SK-N-SH (cell line): Measurements from ENCODE around the gene POLR2J. TPM values are rescaled to one million over a fixed set of nuclear protein-coding genes. Genes with fewer than 3 reads are reported as not detected.

Experiments
- CTCF ChIA-PET: fragments of 300-600, 350-600 bp; formaldehyde crosslinking; extraction: SDS; loops from one replicate; lab custom pipeline; 2021; lab: Yijun Ruan, JAX
- POLR2A ChIA-PET: fragments of 350-600 bp; sonication (Branson Sonifier 250); formaldehyde crosslinking; extraction: SDS; loops from one replicate; lab custom pipeline; 2020; ENCODE audit warnings: antibody characterized with exemption, inconsistent platforms; lab: Yijun Ruan, JAX
- DNase-seq: peaks from one replicate; pipeline ENCODE4 v3.0.0; 2012
- H2AFZ ChIP-seq: fragments of 200-600 bp; sonication (generic); 2 replicates; pipeline ENCODE4 v1.8.1; 2016; ENCODE audit warnings: antibody characterized with exemption, mild to moderate bottlenecking, low read depth
- H3F3A ChIP-seq: fragments of 200-600 bp; sonication (generic); replicated peaks from 2 replicates; pipeline ENCODE3; 2016; ENCODE audit warnings: antibody characterized with exemption, mild to moderate bottlenecking; ENCODE audit not compliant: insufficient read depth
- H3K27ac ChIP-seq, 2 experiments: fragments of 200-500 bp in 1 of 2; fragments of 200-600 bp in 1 of 2; sonication (Bioruptor generic) in 1 of 2; sonication (generic), shearing (Covaris generic) in 1 of 2; 2 replicates each; pipeline versions ENCODE4 v1.5.1 to v1.6.1; 2014 to 2016; ENCODE audit warnings: low read depth in 2 of 2, inconsistent platforms in 1 of 2, low read length in 1 of 2, mild to moderate bottlenecking in 1 of 2, mixed read lengths in 1 of 2
- H3K27me3 ChIP-seq: fragments of 200-600 bp; sonication (generic), shearing (Covaris generic); 2 replicates; pipeline ENCODE4 v1.6.1; 2016; ENCODE audit warnings: mixed run types; ENCODE audit not compliant: insufficient read depth
- H3K36me3 ChIP-seq, 2 experiments: fragments of 200-500 bp in 1 of 2; fragments of 200-600 bp in 1 of 2; sonication (Bioruptor generic) in 1 of 2; sonication (generic) in 1 of 2; replicated peaks in 1 of 2; 2 replicates each; pipeline versions ENCODE3 to v1.5.1; 2014 to 2016; ENCODE audit warnings: low read length in 1 of 2, mild to moderate bottlenecking in 1 of 2; ENCODE audit not compliant: insufficient read depth in 2 of 2, control insufficient read depth in 1 of 2
- H3K4me1 ChIP-seq, 2 experiments: fragments of 200-500 bp in 1 of 2; fragments of 200-600 bp in 1 of 2; sonication (Bioruptor generic) in 1 of 2; sonication (generic), shearing (Covaris generic) in 1 of 2; 2 replicates each; pipeline versions ENCODE4 v1.5.1 to v1.6.1; 2014 to 2016; ENCODE audit warnings: low read depth in 1 of 2, low read length in 1 of 2, mixed run types in 1 of 2; ENCODE audit not compliant: insufficient read depth in 2 of 2, control insufficient read depth in 1 of 2
- H3K4me2 ChIP-seq: fragments of 200-600 bp; sonication (generic), shearing (Covaris generic); 2 replicates; pipeline ENCODE4 v1.6.1; 2017; ENCODE audit warnings: mixed run types
- H3K4me3 ChIP-seq, 2 experiments: fragments of 200-500 bp in 1 of 2; fragments of 200-600 bp in 1 of 2; sonication (Bioruptor generic) in 1 of 2; sonication (generic), shearing (Covaris generic) in 1 of 2; 2 replicates each; pipeline versions ENCODE4 v1.5.1 to v1.8.1; 2014 to 2016; ENCODE audit warnings: low read depth in 2 of 2, inconsistent platforms in 1 of 2, low read length in 1 of 2, mild to moderate bottlenecking in 1 of 2, mixed read lengths in 1 of 2, moderate library complexity in 1 of 2
- H3K79me2 ChIP-seq: fragments of 200-600 bp; sonication (generic); 2 replicates; pipeline ENCODE4 v1.8.1; 2017; ENCODE audit warnings: mild to moderate bottlenecking; ENCODE audit not compliant: insufficient read depth
- H3K9ac ChIP-seq: fragments of 200-600 bp; sonication (generic); 2 replicates; pipeline ENCODE4 v1.6.1; 2017; ENCODE audit warnings: mixed run types
- H3K9me2 ChIP-seq: fragments of 200-600 bp; sonication (generic); 2 replicates; pipeline ENCODE4 v1.6.1; 2017; ENCODE audit warnings: mixed run types
- H3K9me3 ChIP-seq: fragments of 200-600 bp; sonication (generic); 2 replicates; pipeline ENCODE4 v1.6.1; 2017; ENCODE audit warnings: mixed run types, mild to moderate bottlenecking, moderate library complexity
- H4K20me1 ChIP-seq: fragments of 200-600 bp; sonication (generic); 2 replicates; pipeline ENCODE4 v1.6.1; 2017; ENCODE audit warnings: mild to moderate bottlenecking, mixed run types; ENCODE audit not compliant: insufficient read depth
- EP300 ChIP-seq, 2 experiments: IDR thresholded peaks; 2 replicates each; pipeline versions ENCODE4 v1.4.0 to v1.6.1; 2012; ENCODE audit warnings: borderline replicate concordance in 1 of 2, low read depth in 1 of 2, low read length in 1 of 2
- FOXM1 ChIP-seq: IDR thresholded peaks from 2 replicates; pipeline ENCODE4 v1.4.0; 2012; ENCODE audit warnings: low read depth, mild to moderate bottlenecking
- GABPA ChIP-seq: IDR thresholded peaks from 2 replicates; pipeline ENCODE4 v1.4.0; 2012; ENCODE audit warnings: low read depth, mild to moderate bottlenecking
- IRF3 ChIP-seq: fragments of 150-350 bp; IDR thresholded peaks from 2 replicates; pipeline ENCODE4 v1.6.1; 2016; ENCODE audit warnings: mild to moderate bottlenecking, low read depth, low read length
- JUND ChIP-seq: IDR thresholded peaks from 2 replicates; pipeline ENCODE4 v1.4.0; 2012
- MXI1 ChIP-seq: IDR thresholded peaks from 2 replicates; pipeline ENCODE4 v1.6.1; 2012; ENCODE audit warnings: mild to moderate bottlenecking, low read depth, low read length, improper control_type of control experiment
- NFIC ChIP-seq: IDR thresholded peaks from 2 replicates; pipeline ENCODE4 v1.4.0; 2012; ENCODE audit warnings: borderline replicate concordance
- POLR2AphosphoS5 ChIP-seq: IDR thresholded peaks from 2 replicates; pipeline ENCODE4 v1.6.1; 2012; ENCODE audit warnings: low read depth, low read length
- RCOR1 ChIP-seq: fragments of 150-350 bp; IDR thresholded peaks from 2 replicates; pipeline ENCODE4 v1.6.1; 2017; ENCODE audit warnings: antibody characterized with exemption, low read length
- RXRA ChIP-seq: IDR thresholded peaks from 2 replicates; pipeline ENCODE4 v1.4.0; 2012; ENCODE audit warnings: low read depth, mild to moderate bottlenecking, borderline replicate concordance
- SMC3 ChIP-seq: IDR thresholded peaks from 2 replicates; pipeline ENCODE4 v1.6.1; 2012; ENCODE audit warnings: low read depth, low read length, improper control_type of control experiment
- TCF12 ChIP-seq: IDR thresholded peaks from 2 replicates; pipeline ENCODE4 v1.4.0; 2012
- TEAD4 ChIP-seq: IDR thresholded peaks from 2 replicates; pipeline ENCODE4 v1.4.0; 2012; ENCODE audit warnings: mild to moderate bottlenecking, borderline replicate concordance; ENCODE audit not compliant: insufficient read depth
- USF1 ChIP-seq: IDR thresholded peaks from 2 replicates; pipeline ENCODE4 v1.4.0; 2012; ENCODE audit warnings: low read depth, borderline replicate concordance
- YY1 ChIP-seq: IDR thresholded peaks from 2 replicates; pipeline ENCODE4 v1.4.0; 2012; ENCODE audit warnings: low read depth, mild to moderate bottlenecking
- WGBS: methylation state at CpG from one replicate; pipeline ENCODE4 v1.1.6; 2017; ENCODE audit warnings: low lambda C conversion rate; 5-methylcytosine and 5-hydroxymethylcytosine counted together
- polyA plus RNA-seq, 3 experiments: library from polyadenylated mRNA; depleted of rRNA; stranded (reverse); fragments of >200 nt; gene quantifications; 2 replicates each; pipeline ENCODE4 v1.2.3, GENCODE V29; 2012
- TF ChIP-seq, protein P1 (sequence below): IDR thresholded peaks from 2 replicates; pipeline ENCODE4 v1.6.1; 2012; ENCODE audit warnings: mild to moderate bottlenecking, low read depth, low read length, moderate library complexity

POLR2J gene
- polyA plus RNA-seq, 1 of the 3 experiments (the other 2 are of a cell fraction) = 299 TPM

DNA sequence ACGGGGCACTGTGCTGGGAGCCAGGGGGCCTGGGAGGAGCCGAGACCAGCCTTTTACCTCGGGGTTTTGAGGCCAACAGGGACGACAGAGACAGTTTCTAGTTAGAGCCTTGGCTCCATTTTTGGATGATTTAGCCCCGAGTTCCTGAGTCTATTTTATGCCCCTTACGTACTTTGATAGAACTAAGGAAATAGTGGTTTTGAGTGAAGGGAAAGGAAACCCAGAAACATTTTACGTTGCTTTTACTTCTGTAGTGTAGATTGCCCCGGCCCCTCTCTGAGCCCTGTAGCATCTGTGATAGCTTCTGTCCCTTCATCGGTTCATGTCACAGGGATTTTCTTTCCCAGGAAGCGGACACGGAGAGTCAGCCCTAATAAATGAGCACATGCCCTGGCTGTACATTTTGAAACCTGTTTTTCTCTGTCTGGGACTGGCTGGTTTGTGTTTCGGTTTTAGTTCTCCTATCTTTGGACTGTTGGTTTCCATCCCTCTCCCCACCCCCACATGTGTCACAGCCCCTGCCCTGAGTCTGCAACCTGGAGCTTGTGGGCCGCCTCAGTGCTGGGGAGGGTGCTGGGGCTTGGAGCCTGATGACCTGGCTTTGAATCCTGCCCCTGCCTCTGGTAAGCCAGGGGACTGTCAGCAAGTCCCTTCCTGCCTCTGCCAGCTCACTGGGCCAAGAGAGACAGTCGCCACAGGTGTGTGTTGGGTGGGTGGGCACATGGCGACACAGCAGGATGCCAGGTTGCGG is 52.3 kb downstream of the POLR2J start:
- Histone ChIP-seq H3K9me3 (no peaks in the 10 kb centered on the region), H4K20me1 (no peaks in the 10 kb centered on the region), H3K79me2 (no peaks in the 10 kb centered on the region), H3K36me3 (peaks cover 26 to 27% of the 10 kb centered on the region in 2 experiments), H3K9ac (no peak overlapping the region), H3K27me3 (no peaks in the 10 kb centered on the region), H3K4me3 (no peak overlapping the region), H3K9me2 (no peaks in the 10 kb centered on the region), H3K27ac (no peak overlapping the region), H3F3A (peaks cover 6% of the 10 kb centered on the region), H2AFZ (no peak overlapping the region), H3K4me2 (no peak overlapping the region), H3K4me1 (no peaks in the 10 kb centered on the region)
- POLR2A ChIA-PET = no interaction called here
- CTCF ChIA-PET = interaction anchor here (1.1 to 1.4 kb wide), 4 partner anchors 14 to 35 kb away, joined by 3 to 4 read pairs (median 4); no protein-coding TSS in a partner anchor
- TF ChIP-seq JUND (no peak), USF1 (no peak), NFIC (no peak), GABPA (no peak), FOXM1 (no peak), RCOR1 (no peak), RXRA (no peak), POLR2AphosphoS5 (no peak)
- DNase-seq = no peak
- WGBS = 95% methylated on average over 14 of the region's 16 CpGs

DNA sequence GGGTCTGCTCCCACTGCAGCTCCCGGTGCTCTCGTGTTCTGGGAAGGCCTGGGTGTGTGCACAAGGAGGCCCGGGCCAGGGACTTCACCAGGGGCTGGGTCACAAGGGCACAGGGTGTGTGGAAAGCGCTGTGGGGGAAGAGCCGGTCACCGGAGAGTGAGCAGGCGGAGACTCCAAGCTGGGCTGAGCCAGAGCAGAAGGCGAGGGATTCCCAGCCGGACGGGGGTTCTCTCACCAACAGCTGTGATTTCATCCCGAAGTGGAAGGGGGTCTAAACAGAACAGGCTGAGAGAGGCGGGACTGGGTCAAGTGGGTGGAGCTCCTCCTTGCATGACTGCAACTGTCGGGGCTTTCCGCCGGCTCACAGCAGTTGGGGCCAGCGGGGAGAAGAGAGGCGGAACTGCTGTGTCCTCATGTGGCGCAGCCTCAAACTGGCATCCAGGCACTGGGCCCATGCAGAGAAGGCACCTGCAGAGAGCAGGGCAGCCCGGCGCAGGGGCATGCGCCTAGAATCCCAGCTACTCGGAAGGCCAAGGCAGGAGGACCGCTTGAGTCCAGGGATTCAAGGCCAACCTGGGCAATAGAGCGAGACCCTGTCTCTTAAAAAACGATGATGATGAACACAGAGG is 53.0 kb downstream of the POLR2J start:
- H3K79me2 ChIP-seq = 0 out of 2 replicates have a peak, but pooled peaks cover 3% of the 10 kb centered on the region
- no peaks in the 10 kb centered on the region for H3K9me3 ChIP-seq
- ChIA-PET CTCF (interaction anchor here (0.6 to 1.3 kb wide), 2 partner anchors 14 to 20 kb away, joined by 3 to 4 read pairs; no protein-coding TSS in a partner anchor), POLR2A (no interaction called here)
- no peak for TF ChIP-seq TCF12
- no peak for TF ChIP-seq YY1
- TF ChIP-seq TEAD4 = no peak
- TF ChIP-seq, protein P1, sequence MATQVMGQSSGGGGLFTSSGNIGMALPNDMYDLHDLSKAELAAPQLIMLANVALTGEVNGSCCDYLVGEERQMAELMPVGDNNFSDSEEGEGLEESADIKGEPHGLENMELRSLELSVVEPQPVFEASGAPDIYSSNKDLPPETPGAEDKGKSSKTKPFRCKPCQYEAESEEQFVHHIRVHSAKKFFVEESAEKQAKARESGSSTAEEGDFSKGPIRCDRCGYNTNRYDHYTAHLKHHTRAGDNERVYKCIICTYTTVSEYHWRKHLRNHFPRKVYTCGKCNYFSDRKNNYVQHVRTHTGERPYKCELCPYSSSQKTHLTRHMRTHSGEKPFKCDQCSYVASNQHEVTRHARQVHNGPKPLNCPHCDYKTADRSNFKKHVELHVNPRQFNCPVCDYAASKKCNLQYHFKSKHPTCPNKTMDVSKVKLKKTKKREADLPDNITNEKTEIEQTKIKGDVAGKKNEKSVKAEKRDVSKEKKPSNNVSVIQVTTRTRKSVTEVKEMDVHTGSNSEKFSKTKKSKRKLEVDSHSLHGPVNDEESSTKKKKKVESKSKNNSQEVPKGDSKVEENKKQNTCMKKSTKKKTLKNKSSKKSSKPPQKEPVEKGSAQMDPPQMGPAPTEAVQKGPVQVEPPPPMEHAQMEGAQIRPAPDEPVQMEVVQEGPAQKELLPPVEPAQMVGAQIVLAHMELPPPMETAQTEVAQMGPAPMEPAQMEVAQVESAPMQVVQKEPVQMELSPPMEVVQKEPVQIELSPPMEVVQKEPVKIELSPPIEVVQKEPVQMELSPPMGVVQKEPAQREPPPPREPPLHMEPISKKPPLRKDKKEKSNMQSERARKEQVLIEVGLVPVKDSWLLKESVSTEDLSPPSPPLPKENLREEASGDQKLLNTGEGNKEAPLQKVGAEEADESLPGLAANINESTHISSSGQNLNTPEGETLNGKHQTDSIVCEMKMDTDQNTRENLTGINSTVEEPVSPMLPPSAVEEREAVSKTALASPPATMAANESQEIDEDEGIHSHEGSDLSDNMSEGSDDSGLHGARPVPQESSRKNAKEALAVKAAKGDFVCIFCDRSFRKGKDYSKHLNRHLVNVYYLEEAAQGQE = no peak
- no peak for TF ChIP-seq NFIC
- TF ChIP-seq SMC3 = no peak
- TF ChIP-seq IRF3 = no peak
- no peak for TF ChIP-seq EP300 (IDR thresholded peaks at IDR 0.05; ENCODE audit: borderline replicate concordance in 1 of 2, low read depth in 1 of 2, low read length in 1 of 2)
- no peak for TF ChIP-seq MXI1
- no peak overlapping the region for H3K27ac ChIP-seq
- H4K20me1 ChIP-seq = no peaks in the 10 kb centered on the region
- no peaks in the 10 kb centered on the region for H3K4me1 ChIP-seq
- WGBS = 91% methylated on average over 25 of the region's 25 CpGs
- no peak overlapping the region for H3K9ac ChIP-seq
- H3K9me2 ChIP-seq = no peaks in the 10 kb centered on the region
- peaks cover 31 to 32% of the 10 kb centered on the region in 2 experiments for H3K36me3 ChIP-seq
- H3K4me3 ChIP-seq = no peak overlapping the region
- no peaks in the 10 kb centered on the region for H3K27me3 ChIP-seq
- no peak overlapping the region for H2AFZ ChIP-seq
- H3K4me2 ChIP-seq = no peak overlapping the region
- no peak for DNase-seq
- peaks cover 6% of the 10 kb centered on the region for H3F3A ChIP-seq
